SK-N-SH treated with all-trans-retinoic acid at 6 μM for 48 hours (cell line): ENCODE results near the gene TMEM87A.
A peak's percentile ranks its signal among the peaks of the same experiment; 100 is the strongest.
"Not testable (repeated sequence)": the region's sequence is repeated elsewhere in the genome, so short reads cannot be mapped to it uniquely, and the experiment has no call there.

Source experiments
- ATAC-seq: fragments of 200-7000 bp; cut with Tn5 transposase; 3 replicates; pipeline ENCODE4 v1.9.1; 2020; ENCODE audit warnings: mild to moderate bottlenecking, moderate library complexity
- ARNTL ChIP-seq: fragments of 450-650 bp; formaldehyde crosslinking; IDR thresholded peaks from 2 replicates; pipeline ENCODE4 v1.5.0; 2020; ENCODE audit warnings: low read depth, mild to moderate bottlenecking, moderate library complexity, borderline replicate concordance
- BACH2 ChIP-seq: fragments of 250-450 bp; sonication (Bioruptor Pico); IDR thresholded peaks from 2 replicates; pipeline ENCODE4 v1.9.0; 2021; ENCODE audit warnings: mild to moderate bottlenecking, borderline replicate concordance
- CSDC2 ChIP-seq: fragments of 250-450 bp; sonication (Bioruptor Pico); IDR thresholded peaks from 2 replicates; pipeline ENCODE4 v1.5.0; 2020; ENCODE audit warnings: mild to moderate bottlenecking, moderate library complexity
- ESRRG ChIP-seq: fragments of 250-450 bp; sonication (Bioruptor Pico); IDR thresholded peaks from 2 replicates; pipeline ENCODE4 v1.6.1; 2021; ENCODE audit warnings: mild to moderate bottlenecking
- GLIS3 ChIP-seq: fragments of 250-450 bp; sonication (Bioruptor Pico); IDR thresholded peaks from 2 replicates; pipeline ENCODE4 v1.5.0; 2020; ENCODE audit warnings: mild to moderate bottlenecking, moderate library complexity
- ISL1 ChIP-seq: fragments of 250-450 bp; sonication (Bioruptor Pico); IDR thresholded peaks from 2 replicates; pipeline ENCODE4 v2.1.2; 2022; ENCODE audit warnings: mild to moderate bottlenecking, moderate library complexity
- OSR1 ChIP-seq: fragments of 250-450 bp; sonication (Bioruptor Pico); IDR thresholded peaks from 2 replicates; pipeline ENCODE4 v1.8.0; 2022; ENCODE audit warnings: moderate library complexity, mild to moderate bottlenecking, inconsistent platforms
- SNAI2 ChIP-seq: fragments of 250-450 bp; sonication (Bioruptor Pico); IDR thresholded peaks from 2 replicates; pipeline ENCODE4 v1.5.0; 2020; ENCODE audit warnings: mild to moderate bottlenecking, moderate library complexity
- TCF4 ChIP-seq: fragments of 250-450 bp; sonication (Bioruptor Pico); IDR thresholded peaks from 2 replicates; pipeline ENCODE4 v1.8.0; 2021; ENCODE audit warnings: mild to moderate bottlenecking, moderate library complexity, borderline replicate concordance
- ZC3H10 ChIP-seq: fragments of 250-450 bp; sonication (Bioruptor Pico); IDR thresholded peaks from 2 replicates; pipeline ENCODE4 v1.5.1; 2021; ENCODE audit warnings: mild to moderate bottlenecking, moderate library complexity
- ZFP3 ChIP-seq: fragments of 250-450 bp; sonication (Bioruptor Pico); IDR thresholded peaks from 2 replicates; pipeline ENCODE4 v1.5.0; 2020; ENCODE audit warnings: mild to moderate bottlenecking, moderate library complexity
- ZFP30 ChIP-seq: fragments of 450-650 bp; formaldehyde crosslinking; IDR thresholded peaks from 2 replicates; pipeline ENCODE4 v1.5.0; 2022; ENCODE audit warnings: mild to moderate bottlenecking, moderate library complexity
- ZNF565 ChIP-seq: fragments of 450-650 bp; formaldehyde crosslinking; conservative IDR thresholded peaks from 2 replicates; pipeline ENCODE4 v1.5.0; 2020; ENCODE audit warnings: low read depth, mild to moderate bottlenecking, moderate library complexity
- TF ChIP-seq, protein P1 (sequence below): fragments of 250-450 bp; sonication (Bioruptor Pico); IDR thresholded peaks from 2 replicates; pipeline ENCODE4 v1.5.0; 2020; ENCODE audit warnings: mild to moderate bottlenecking, moderate library complexity
- TF ChIP-seq, protein P2 (sequence below): fragments of 250-450 bp; sonication (Bioruptor Pico); IDR thresholded peaks from 2 replicates; pipeline ENCODE4 v1.5.1; 2020; ENCODE audit warnings: low read depth, mild to moderate bottlenecking, moderate library complexity
- TF ChIP-seq, protein P3 (sequence below): fragments of 250-450 bp; sonication (Bioruptor Pico); IDR thresholded peaks from 2 replicates; pipeline ENCODE4 v1.8.0; 2020; ENCODE audit warnings: mild to moderate bottlenecking, moderate library complexity, borderline replicate concordance
- TF ChIP-seq, protein P4 (sequence below): fragments of 250-450 bp; sonication (Bioruptor Pico); IDR thresholded peaks from 2 replicates; pipeline ENCODE4 v1.8.0; 2021; ENCODE audit warnings: low read depth, mild to moderate bottlenecking, moderate library complexity, borderline replicate concordance

The TMEM87A gene, protein sequence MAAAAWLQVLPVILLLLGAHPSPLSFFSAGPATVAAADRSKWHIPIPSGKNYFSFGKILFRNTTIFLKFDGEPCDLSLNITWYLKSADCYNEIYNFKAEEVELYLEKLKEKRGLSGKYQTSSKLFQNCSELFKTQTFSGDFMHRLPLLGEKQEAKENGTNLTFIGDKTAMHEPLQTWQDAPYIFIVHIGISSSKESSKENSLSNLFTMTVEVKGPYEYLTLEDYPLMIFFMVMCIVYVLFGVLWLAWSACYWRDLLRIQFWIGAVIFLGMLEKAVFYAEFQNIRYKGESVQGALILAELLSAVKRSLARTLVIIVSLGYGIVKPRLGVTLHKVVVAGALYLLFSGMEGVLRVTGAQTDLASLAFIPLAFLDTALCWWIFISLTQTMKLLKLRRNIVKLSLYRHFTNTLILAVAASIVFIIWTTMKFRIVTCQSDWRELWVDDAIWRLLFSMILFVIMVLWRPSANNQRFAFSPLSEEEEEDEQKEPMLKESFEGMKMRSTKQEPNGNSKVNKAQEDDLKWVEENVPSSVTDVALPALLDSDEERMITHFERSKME

DNA sequence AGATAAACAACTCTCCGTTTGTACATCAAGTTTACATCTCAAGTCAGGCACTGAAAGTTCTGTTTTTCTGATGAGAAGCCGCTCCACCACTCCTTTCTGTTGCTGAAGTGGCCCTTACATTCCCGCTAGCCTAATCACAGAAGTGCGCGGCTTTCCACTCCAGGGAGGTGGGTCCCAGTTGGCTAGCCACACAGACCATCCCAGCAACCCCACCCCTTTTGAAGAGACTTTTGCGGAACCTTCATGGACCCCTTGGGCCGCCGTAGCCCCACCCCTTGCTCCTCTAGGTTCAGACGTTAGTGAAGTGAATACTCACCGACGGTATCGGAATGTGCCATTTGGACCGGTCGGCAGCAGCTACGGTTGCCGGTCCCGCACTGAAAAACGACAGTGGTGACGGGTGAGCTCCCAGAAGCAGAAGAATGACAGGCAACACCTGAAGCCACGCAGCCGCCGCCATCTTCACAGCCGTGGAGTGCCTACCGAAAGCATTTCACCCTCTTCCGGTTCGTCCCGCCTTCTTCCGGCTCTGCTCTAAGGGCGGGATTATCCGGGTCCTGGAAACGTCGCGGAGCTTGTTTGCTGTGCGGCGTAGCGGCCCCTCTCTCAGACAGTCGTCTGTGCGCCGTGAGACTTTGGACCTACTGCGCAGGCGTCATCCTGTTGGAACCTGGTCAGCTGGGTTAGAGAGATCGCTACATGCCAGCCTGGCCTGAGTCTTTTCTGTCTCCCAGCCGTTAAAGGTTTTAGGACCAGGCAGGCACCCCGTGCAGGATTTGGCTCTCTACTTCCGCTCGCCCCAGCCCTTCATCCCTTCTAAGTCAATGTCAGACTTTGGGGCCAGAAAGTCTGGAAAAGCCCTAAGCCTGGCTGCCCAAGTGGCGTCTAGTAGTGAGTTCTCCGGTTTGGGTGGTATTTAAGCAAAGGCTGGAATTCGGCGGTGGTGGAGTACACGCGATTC, at the start of gene TMEM87A, which contains the start of gene GANC:
TSS of gene TMEM87A (minus strand) at position 495 of the 961 bp plus-strand sequence. CDS start at position 460, 35 bp downstream.
TSS of gene GANC (plus strand) at position 263 of the 961 bp plus-strand sequence. CDS start 1,281 bp downstream, outside the sequence.
- TF ChIP-seq ZFP3 (CRISPR knock-in tag), result peak; percentile 40; the same call in 1 of the 2 replicates
- TF ChIP-seq, protein P1, sequence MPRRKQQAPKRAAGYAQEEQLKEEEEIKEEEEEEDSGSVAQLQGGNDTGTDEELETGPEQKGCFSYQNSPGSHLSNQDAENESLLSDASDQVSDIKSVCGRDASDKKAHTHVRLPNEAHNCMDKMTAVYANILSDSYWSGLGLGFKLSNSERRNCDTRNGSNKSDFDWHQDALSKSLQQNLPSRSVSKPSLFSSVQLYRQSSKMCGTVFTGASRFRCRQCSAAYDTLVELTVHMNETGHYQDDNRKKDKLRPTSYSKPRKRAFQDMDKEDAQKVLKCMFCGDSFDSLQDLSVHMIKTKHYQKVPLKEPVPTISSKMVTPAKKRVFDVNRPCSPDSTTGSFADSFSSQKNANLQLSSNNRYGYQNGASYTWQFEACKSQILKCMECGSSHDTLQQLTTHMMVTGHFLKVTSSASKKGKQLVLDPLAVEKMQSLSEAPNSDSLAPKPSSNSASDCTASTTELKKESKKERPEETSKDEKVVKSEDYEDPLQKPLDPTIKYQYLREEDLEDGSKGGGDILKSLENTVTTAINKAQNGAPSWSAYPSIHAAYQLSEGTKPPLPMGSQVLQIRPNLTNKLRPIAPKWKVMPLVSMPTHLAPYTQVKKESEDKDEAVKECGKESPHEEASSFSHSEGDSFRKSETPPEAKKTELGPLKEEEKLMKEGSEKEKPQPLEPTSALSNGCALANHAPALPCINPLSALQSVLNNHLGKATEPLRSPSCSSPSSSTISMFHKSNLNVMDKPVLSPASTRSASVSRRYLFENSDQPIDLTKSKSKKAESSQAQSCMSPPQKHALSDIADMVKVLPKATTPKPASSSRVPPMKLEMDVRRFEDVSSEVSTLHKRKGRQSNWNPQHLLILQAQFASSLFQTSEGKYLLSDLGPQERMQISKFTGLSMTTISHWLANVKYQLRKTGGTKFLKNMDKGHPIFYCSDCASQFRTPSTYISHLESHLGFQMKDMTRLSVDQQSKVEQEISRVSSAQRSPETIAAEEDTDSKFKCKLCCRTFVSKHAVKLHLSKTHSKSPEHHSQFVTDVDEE, result no peak
- peak; percentile 96 for ATAC-seq

DNA sequence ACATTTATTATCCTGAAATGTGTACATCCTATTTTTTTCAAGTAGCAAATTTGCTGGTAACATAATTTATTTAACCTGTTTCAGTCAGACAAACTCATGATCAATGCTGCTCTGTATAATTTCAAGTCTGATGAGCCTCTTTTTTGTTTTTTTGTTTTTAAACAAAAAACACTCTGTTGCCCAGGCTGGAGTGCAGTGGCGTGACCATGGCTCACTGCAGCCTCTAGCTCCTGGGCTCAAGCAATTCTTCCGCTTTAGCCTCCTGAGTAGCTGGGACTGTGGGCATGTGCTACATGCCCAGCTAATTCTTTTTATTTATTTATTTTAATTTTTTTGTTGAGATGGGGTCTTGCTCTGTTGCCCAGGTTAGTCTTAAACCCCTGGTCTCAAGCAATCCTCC, 46.0 kb upstream of the TMEM87A start:
- TF ChIP-seq SNAI2 (CRISPR knock-in tag), result no peak
- TF ChIP-seq ZC3H10 (CRISPR knock-in tag), result no peak
- TF ChIP-seq CSDC2, result no peak

DNA sequence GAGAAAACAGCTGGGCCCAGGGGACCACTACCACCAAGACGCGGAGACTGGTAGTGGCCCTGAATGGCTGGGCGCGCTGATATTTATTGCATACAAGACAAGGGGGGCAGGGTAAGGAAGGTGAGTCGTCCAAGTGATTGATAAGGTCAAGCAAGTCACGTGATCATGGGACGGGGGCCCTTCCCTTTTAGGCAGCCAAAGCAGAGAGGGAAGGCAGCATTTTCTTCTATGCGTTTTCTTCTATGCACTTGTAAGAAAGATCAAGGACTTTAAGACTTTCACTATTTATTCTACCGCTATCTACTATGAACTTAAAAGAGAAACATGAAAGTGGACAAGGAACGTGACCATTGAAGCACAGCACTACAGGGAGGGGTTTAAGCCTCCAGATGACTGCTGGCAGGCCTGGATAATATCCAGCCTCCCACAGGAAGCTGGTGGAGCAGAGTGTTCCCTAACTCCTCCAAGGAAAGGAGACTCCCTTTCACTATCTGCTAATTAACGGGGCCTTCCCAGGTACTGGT, 43.1 kb upstream of the TMEM87A start:
- ATAC-seq, result not testable (repeated sequence)

More for the DNA sequence above, 46.0 kb upstream of the TMEM87A start:
- no peak for ATAC-seq

DNA sequence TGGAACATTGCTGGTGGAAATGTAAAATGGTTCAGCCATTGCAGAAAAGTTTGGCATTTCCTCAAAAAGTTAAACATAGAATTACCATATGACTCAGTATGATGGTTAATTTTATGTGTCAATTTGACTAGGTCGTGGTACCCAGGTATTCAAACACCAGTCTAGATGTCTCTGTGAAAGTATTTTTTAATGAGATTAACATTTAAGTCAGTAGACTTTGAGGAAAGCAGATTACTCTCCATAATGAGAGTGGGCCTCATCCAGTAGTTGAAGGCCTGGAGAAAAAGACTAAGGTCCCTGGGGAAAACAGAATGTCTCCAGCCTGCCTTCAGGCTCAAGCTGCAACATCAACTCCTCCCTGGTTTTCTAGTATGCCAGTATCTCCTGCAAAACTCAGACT, 42.3 kb upstream of the TMEM87A start:
- TF ChIP-seq ESRRG, result no peak
- TF ChIP-seq, protein P2, sequence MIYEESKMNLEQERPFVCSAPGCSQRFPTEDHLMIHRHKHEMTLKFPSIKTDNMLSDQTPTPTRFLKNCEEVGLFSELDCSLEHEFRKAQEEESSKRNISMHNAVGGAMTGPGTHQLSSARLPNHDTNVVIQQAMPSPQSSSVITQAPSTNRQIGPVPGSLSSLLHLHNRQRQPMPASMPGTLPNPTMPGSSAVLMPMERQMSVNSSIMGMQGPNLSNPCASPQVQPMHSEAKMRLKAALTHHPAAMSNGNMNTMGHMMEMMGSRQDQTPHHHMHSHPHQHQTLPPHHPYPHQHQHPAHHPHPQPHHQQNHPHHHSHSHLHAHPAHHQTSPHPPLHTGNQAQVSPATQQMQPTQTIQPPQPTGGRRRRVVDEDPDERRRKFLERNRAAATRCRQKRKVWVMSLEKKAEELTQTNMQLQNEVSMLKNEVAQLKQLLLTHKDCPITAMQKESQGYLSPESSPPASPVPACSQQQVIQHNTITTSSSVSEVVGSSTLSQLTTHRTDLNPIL (CRISPR knock-in tag), result no peak
- ATAC-seq, result no peak

DNA sequence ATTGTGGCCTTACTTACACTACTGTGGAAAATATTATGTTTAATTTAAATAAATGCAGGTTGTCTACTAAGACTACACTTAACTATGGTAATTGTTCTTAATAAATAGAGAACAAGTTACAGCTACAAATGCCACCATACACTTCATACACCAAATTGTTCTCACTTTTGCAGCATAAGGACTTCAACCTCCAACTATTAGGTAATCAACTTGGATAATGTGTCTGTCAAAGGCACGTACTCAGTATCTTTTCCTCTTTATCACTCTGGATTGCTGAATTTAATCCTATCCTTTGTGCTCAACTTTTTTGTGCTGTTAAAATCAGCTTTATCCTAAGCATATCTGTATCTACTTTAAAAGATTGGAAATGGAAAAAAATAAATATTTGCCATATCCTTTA, 41.6 kb upstream of the TMEM87A start:
- ATAC-seq, result no peak
- TF ChIP-seq GLIS3 (CRISPR knock-in tag) (no peak), BACH2 (CRISPR knock-in tag) (no peak), ZNF565 (no peak), ISL1 (CRISPR knock-in tag) (no peak), ARNTL (no peak), TCF4 (CRISPR knock-in tag) (no peak), OSR1 (no peak), ZFP30 (no peak), ESRRG (no peak)
- TF ChIP-seq, protein P1, result no peak
- TF ChIP-seq, protein P2 (CRISPR knock-in tag), result no peak
- TF ChIP-seq, protein P3, sequence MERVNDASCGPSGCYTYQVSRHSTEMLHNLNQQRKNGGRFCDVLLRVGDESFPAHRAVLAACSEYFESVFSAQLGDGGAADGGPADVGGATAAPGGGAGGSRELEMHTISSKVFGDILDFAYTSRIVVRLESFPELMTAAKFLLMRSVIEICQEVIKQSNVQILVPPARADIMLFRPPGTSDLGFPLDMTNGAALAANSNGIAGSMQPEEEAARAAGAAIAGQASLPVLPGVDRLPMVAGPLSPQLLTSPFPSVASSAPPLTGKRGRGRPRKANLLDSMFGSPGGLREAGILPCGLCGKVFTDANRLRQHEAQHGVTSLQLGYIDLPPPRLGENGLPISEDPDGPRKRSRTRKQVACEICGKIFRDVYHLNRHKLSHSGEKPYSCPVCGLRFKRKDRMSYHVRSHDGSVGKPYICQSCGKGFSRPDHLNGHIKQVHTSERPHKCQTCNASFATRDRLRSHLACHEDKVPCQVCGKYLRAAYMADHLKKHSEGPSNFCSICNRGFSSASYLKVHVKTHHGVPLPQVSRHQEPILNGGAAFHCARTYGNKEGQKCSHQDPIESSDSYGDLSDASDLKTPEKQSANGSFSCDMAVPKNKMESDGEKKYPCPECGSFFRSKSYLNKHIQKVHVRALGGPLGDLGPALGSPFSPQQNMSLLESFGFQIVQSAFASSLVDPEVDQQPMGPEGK, result no peak
- TF ChIP-seq, protein P4, sequence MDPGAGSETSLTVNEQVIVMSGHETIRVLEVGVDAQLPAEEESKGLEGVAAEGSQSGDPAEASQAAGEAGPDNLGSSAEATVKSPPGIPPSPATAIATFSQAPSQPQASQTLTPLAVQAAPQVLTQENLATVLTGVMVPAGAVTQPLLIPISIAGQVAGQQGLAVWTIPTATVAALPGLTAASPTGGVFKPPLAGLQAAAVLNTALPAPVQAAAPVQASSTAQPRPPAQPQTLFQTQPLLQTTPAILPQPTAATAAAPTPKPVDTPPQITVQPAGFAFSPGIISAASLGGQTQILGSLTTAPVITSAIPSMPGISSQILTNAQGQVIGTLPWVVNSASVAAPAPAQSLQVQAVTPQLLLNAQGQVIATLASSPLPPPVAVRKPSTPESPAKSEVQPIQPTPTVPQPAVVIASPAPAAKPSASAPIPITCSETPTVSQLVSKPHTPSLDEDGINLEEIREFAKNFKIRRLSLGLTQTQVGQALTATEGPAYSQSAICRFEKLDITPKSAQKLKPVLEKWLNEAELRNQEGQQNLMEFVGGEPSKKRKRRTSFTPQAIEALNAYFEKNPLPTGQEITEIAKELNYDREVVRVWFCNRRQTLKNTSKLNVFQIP (CRISPR knock-in tag), result no peak
